ENCODE results near the gene PDXK. TPM values are rescaled to one million over a fixed set of nuclear protein-coding genes. Genes with fewer than 3 reads are reported as not detected.

The PDXK gene
- total and polyA plus RNA-seq, 2 of the 8 experiments (the other 6 are each of a cell fraction or from before 2014, with no cell fraction given): 78.0 to 112 TPM

DNA sequence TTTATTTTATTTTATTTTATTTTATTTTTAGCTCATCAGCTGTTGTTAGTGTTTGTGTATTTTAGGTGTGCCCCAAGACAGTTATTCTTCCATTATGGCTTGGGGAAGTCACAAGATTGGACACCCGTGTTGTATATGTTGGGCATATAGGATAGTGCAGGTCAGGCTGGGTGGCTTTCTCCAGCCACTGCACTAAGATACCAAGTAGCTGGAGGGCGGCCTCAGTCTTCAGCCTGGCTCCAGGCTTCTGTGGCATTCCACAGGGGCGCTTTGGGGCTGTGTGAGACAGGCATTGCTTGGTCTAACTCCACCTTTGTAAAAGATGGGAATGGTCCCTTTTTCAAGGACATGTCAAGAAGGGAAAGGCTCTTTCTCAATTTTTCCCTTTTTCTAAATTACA lies 43.1 kb upstream of the PDXK start (continued):
- TF ChIP-seq, protein P1, sequence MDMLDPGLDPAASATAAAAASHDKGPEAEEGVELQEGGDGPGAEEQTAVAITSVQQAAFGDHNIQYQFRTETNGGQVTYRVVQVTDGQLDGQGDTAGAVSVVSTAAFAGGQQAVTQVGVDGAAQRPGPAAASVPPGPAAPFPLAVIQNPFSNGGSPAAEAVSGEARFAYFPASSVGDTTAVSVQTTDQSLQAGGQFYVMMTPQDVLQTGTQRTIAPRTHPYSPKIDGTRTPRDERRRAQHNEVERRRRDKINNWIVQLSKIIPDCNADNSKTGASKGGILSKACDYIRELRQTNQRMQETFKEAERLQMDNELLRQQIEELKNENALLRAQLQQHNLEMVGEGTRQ (IDR thresholded peaks at IDR 0.05; ENCODE audit: low read length): no peak
- TF ChIP-seq SP1 (IDR thresholded peaks at IDR 0.05; ENCODE audit: low read depth, low read length) (no peak), HDAC6 (IDR thresholded peaks at IDR 0.05; ENCODE audit: low read depth, low read length) (no peak), KDM1A (IDR thresholded peaks at IDR 0.05; ENCODE audit: borderline replicate concordance, low read length) (no peak)

All from H1 (cell line).